SW 1271 (cell line): ENCODE data around the gene C10orf53.
"Not testable (repeated sequence)": the region's sequence is repeated elsewhere in the genome, so short reads cannot be mapped to it uniquely, and the experiment has no call there.

Source experiments
- DNase-seq, 2 experiments: peaks; one replicate each; lab custom pipeline; 2025; lab: John Stamatoyannopoulos, UW

C10orf53 gene

GRCh38 chr10:49652421-49653272 lies 26.8 kb upstream of the C10orf53 start:
- no peak for DNase-seq

GRCh38 chr10:49653273-49653929 lies 26.1 kb upstream of the C10orf53 start:
- no peak for DNase-seq

DNA sequence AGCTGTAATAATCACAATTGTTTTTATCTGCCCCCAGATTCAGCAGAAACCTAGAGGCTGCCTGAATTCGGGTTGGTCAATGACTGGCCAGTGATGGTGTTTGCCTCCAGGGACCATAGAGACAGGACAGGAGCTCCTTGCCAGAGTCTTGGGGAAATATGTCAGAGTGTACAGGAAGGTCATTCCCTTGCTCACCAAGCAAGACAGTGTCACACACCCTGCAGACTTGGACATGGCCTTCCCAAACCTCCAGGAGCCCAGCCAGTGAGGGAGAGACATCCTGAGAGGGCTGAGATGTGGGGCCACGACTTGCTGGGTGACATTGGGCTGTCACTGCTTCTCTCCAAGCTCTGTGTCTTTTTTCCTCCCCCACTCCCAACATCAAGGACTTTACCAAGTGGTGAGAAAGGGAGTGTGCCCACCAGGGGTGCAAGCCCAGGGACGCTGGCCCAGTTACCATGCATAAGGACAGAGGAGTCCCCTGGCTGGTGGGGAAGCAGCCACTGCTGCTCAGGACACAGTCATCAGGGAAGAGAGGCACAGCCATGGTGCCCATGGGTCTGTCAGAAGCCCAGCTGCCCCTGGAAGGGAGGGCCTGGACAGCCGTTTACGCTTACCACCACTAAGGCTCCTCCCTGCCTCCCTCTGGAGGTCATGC lies 25.3 kb upstream of the C10orf53 start:
- DNase-seq: no peak

- DNase-seq: no peak
Observed at GRCh38 chr10:49655099-49655498, 24.4 kb upstream of the C10orf53 start.

GRCh38 chr10:49656845-49657493 lies 22.5 kb upstream of the C10orf53 start:
- DNase-seq: no peak

- DNase-seq: no peak
Observed at GRCh38 chr10:49657606-49658005, 21.8 kb upstream of the C10orf53 start.

DNA sequence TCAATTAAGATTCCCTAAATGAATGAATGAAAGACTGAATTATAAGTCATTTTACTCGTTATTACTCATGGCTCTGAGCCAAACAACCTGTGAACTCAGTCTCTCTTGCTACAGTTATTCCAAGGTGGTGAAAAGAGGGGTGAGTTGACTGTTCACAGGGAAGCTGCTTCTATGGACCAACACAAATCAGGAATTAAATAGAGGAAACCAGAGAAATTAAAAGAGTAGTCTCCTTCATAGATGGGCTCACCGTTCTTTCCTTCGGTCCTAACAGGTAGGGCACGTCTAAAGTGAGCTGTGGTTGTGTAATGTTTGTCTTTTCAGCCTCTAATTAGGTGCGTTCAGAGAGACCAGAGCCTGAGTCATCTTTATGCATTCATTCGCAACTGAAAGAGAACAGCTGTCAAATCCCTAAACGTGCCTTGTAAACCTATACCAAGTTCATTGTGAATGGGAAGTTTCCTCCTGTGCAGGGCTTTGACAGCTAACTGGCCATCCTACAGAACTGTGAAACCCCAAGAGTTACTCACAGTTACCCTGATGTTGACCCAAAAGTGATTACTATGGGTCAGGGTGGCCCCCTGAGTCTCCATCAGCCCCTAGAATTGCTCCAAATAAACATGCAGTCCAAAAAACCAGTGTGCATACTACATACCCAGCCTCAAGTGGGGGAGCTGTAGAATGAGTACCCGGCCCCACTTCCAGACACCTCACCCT lies 18.2 kb upstream of the C10orf53 start:
- DNase-seq: no peak

DNA sequence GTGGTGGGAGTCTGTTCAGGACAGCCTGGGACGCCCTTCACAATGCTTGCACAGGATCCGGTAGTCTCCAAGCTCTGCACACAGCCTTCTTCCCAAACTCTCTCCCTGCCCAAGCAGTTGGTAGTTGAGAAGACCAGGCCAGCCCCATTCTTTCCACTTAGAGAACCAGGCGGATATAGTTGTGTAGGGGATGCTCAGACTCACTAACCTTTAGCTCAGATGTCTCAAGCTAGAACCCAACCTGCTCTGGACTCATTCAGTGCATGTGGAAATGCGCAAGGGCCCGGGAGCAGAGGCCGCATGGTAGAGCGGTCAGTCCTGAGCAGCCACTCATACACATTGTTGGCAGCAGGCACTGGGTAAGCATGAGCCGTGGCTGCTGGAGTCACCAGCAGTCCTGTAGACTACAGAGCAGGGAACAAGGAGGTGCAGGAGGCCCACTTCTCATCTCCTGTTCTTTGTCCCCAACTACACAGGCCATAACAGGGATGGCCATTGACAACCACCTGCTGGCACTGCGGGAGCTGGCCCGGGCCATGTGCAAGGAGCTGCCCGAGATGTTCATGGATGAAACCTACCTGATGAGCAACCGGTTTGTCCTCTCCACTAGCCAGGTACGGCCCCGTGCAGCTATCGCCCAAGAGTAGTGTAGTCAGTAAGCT lies 17.2 kb upstream of the C10orf53 start:
- no peak for DNase-seq

GRCh38 chr10:49663596-49663995 lies 15.9 kb upstream of the C10orf53 start:
- DNase-seq: no peak

GRCh38 chr10:49664006-49664841 lies 15.2 kb upstream of the C10orf53 start:
- DNase-seq: no peak

GRCh38 chr10:49664842-49665355 lies 14.6 kb upstream of the C10orf53 start:
- no peak for DNase-seq

- no peak for DNase-seq
Observed at GRCh38 chr10:49666054-49666615, 13.3 kb upstream of the C10orf53 start.

GRCh38 chr10:49666685-49667084 lies 12.8 kb upstream of the C10orf53 start:
- DNase-seq: no peak

GRCh38 chr10:49667991-49668390 lies 11.5 kb upstream of the C10orf53 start:
- no peak for DNase-seq

GRCh38 chr10:49668684-49669083 lies 10.8 kb upstream of the C10orf53 start:
- no peak for DNase-seq

- no peak for DNase-seq
Observed at GRCh38 chr10:49678827-49679479, 498 bp upstream of the C10orf53 start.

- DNase-seq: not testable (repeated sequence)
Observed at GRCh38 chr10:49682449-49682848, 3.0 kb downstream of the C10orf53 start.

- no peak for DNase-seq
Observed at GRCh38 chr10:49682879-49683278, 3.4 kb downstream of the C10orf53 start.

GRCh38 chr10:49686651-49687050 lies 7.2 kb downstream of the C10orf53 start:
- no peak for DNase-seq
